Measurements from ENCODE around the gene NUDCD3. TPM values are rescaled to one million over a fixed set of nuclear protein-coding genes. Genes with fewer than 3 reads are reported as not detected.

Gene NUDCD3
- total RNA-seq: 10 to 100 TPM; 23.5 to 50.5 (median 47.1) TPM
- polyA plus RNA-seq: 10 to 100 TPM; 14.3 to 37.2 (median 15.6) TPM

GRCh38 chr7:44490351-44491200, at the start of gene NUDCD3:
NUDCD3 (minus strand) TSS chr7:44490658; CDS start chr7:44490600, 58 bp downstream.
- Histone ChIP-seq H3K9me3 (no peaks in the 10 kb centered on the region), H3K4me3 (peak within 1 kb of the TSS; percentile 71 to 92 (median 85)), H3K27ac (peak within 1 kb of the TSS; percentile 86 to 96 (median 94)), H3K27me3 (no peaks in the 10 kb centered on the region), H3K36me3 (no peaks in the 10 kb centered on the region), H3K4me1 (peaks cover 0 to 43% (median 33%) of the 10 kb centered on the region in 4 donors)
- intact Hi-C loops (cut with DNase I): loop anchor here (5.0 kb wide), 2 partner anchors 77 to 448 kb away; partner anchors contain the start of gene DBNL
- peak; percentile 91 for DNase-seq
- 0% methylated on average over 63 of the region's 63 CpGs for WGBS, 2 donors
- TF ChIP-seq POLR2AphosphoS5 (IDR thresholded peaks at IDR 0.05): peak; percentile 57 to 85 (median 68)
- peak in 1 of 4 donors; percentile 27 for TF ChIP-seq EP300 (IDR thresholded peaks at IDR 0.05)
- peak in 1 of 4 experiments; percentile 23 for TF ChIP-seq CTCF (IDR thresholded peaks at IDR 0.05)
- no peak for TF ChIP-seq POLR2A (IDR thresholded peaks at IDR 0.05)

- WGBS, 2 donors: 91 to 92% methylated on average over 27 of the region's 27 CpGs
- Histone ChIP-seq H3K4me1 (no peaks in the 10 kb centered on the region), H3K36me3 (no peaks in the 10 kb centered on the region), H3K27me3 (no peaks in the 10 kb centered on the region), H3K9me3 (no peaks in the 10 kb centered on the region), H3K27ac (no peak overlapping the region), H3K4me3 (no peak overlapping the region)
- DNase-seq: no peak
- no peak for TF ChIP-seq EP300 (IDR thresholded peaks at IDR 0.05)
- TF ChIP-seq CTCF (IDR thresholded peaks at IDR 0.05): no peak
- TF ChIP-seq POLR2AphosphoS5 (IDR thresholded peaks at IDR 0.05): no peak
- TF ChIP-seq POLR2A (IDR thresholded peaks at IDR 0.05): no peak
- intact Hi-C loops (cut with DNase I): no loop called here
Observed at GRCh38 chr7:44539669-44540506, 49.4 kb upstream of the NUDCD3 start.

GRCh38 chr7:44538798-44539668, 48.6 kb upstream of the NUDCD3 start:
- WGBS, 2 donors: 92 to 93% methylated on average over 32 of the region's 32 CpGs
- Histone ChIP-seq H3K27me3 (no peaks in the 10 kb centered on the region), H3K36me3 (no peaks in the 10 kb centered on the region), H3K27ac (no peak overlapping the region), H3K9me3 (no peaks in the 10 kb centered on the region), H3K4me1 (no peaks in the 10 kb centered on the region), H3K4me3 (no peak overlapping the region)
- intact Hi-C loops (cut with DNase I): no loop called here
- no peak for DNase-seq
- TF ChIP-seq EP300 (IDR thresholded peaks at IDR 0.05) (no peak), POLR2AphosphoS5 (IDR thresholded peaks at IDR 0.05) (no peak), CTCF (IDR thresholded peaks at IDR 0.05) (no peak), POLR2A (IDR thresholded peaks at IDR 0.05) (no peak)

- TF ChIP-seq CTCF (IDR thresholded peaks at IDR 0.05): no peak
- no peak for TF ChIP-seq POLR2A (IDR thresholded peaks at IDR 0.05)
- no peak for TF ChIP-seq POLR2AphosphoS5 (IDR thresholded peaks at IDR 0.05)
- no peak for TF ChIP-seq EP300 (IDR thresholded peaks at IDR 0.05)
- no peak for DNase-seq
- WGBS, 2 donors: 85 to 89% methylated on average over 17 of the region's 17 CpGs
Observed at GRCh38 chr7:44538093-44538797, 47.8 kb upstream of the NUDCD3 start.

More at GRCh38 chr7:44538093-44538797, 47.8 kb upstream of the NUDCD3 start:
- H3K36me3 ChIP-seq: no peaks in the 10 kb centered on the region
- no peaks in the 10 kb centered on the region for H3K27me3 ChIP-seq
- no peak overlapping the region for H3K4me3 ChIP-seq
- no peaks in the 10 kb centered on the region for H3K4me1 ChIP-seq
- intact Hi-C loops (cut with DNase I): no loop called here
- no peak overlapping the region for H3K27ac ChIP-seq
- H3K9me3 ChIP-seq: no peaks in the 10 kb centered on the region

Data from sigmoid colon (tissue), 7 donors.